Inflammatory macrophage treated with lipopolysaccharide for 4 hours (primary cell): ENCODE data around the gene KIF26B.
"Not testable (repeated sequence)": the region's sequence is repeated elsewhere in the genome, so short reads cannot be mapped to it uniquely, and the experiment has no call there.

ENCODE experiments used
- DNase-seq: peaks from one replicate; pipeline ENCODE4 v3.0.0-alpha.2; 2020

KIF26B gene

DNA sequence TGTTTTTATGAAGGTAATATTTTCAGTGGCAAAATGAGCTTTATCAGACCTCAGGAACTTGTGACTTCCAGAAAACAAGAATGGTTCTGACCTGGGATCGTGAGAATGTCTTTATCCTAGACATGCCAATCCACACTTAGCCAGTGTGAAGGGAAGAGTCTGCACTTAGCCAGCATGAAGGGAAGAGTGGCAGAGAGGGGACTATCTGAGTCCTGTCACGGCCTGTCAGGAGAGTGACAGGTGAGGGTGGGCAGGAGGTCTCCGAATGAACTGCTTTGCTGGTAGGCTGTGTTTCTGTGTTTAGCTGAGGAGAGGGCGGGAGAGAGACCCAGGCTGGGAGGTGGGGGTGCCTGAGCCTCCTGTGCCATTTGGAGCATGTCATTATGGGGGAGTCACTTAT, 173.1 kb downstream of the KIF26B start:
- no peak for DNase-seq

DNA sequence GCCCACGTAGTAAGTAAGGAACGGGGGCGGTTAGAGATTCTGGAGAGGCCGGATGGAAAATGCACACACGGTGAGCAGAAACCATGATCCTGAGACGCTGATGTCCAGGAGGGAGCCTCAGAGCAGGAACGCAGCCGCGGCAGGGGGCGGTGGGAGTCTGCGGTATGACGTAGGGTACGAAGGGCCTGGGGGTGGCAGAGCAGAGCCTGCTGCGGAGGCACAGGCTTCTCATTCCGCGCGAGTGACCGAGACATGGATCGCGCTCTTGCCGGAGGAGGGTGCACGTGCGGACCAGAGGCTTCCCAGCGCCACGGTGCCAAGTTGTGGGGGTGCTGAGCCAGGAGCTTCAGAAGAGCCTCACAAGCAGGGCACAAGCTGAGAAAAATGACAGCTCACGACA, 176.2 kb downstream of the KIF26B start:
- no peak for DNase-seq

DNA sequence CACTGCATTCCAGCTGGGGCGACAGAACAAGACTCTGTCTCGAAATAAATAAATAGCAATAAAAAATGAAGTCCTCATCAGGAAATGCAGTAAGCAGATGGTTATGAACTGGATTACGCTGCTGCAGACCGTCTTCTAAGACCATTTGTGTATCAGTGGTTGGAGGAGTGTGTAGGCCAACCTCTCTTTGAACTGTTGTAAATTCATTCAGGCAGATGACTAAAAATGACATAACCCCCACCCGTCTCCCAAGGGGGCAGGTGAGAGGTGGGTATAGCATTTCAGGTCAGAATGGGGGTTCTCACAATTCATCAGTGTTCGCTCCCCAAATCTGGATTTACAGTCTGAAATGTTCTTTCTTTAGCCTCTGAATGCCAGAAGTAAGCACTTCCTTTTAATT, 177.3 kb downstream of the KIF26B start:
- no peak for DNase-seq

DNA sequence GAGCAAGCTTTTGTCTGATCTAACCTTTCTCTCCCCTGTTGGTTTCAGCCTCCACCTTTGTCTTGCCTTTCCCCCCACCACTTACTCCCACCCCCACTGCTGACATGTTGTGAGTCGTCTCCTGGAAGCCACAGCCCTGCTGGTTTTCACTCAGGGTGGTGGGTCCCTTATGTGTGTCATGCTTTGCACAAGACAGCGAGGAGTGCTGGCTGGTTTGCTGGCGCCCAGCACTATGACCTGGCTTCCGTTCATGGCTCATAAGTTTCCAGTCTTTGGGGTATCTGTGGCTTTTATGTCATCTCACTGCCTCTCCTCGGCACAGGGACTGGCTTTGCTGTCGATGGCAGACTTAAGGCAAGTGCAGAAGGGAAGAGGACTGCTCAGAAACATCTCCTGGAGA, 177.7 kb downstream of the KIF26B start:
- no peak for DNase-seq

DNA sequence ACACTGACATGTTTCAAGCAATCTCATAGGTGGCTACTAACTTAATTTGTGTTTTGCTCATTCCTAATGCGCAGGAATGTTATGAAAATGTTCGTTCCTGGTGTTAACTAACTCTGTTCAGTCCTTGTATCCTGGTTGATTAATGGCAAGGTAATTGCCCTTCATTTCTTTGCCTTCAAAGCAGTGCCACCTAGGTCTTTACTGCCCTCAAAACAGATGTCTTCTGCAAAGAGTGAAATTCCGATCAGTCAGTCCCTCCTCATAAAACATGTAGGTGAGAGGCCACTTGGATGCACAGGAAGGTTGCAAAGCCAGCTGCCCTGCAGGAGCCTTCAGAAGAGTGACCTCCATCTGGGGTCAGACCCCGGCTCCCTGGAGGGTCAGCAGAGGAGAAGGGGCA, 179.4 kb downstream of the KIF26B start:
- no peak for DNase-seq

DNA sequence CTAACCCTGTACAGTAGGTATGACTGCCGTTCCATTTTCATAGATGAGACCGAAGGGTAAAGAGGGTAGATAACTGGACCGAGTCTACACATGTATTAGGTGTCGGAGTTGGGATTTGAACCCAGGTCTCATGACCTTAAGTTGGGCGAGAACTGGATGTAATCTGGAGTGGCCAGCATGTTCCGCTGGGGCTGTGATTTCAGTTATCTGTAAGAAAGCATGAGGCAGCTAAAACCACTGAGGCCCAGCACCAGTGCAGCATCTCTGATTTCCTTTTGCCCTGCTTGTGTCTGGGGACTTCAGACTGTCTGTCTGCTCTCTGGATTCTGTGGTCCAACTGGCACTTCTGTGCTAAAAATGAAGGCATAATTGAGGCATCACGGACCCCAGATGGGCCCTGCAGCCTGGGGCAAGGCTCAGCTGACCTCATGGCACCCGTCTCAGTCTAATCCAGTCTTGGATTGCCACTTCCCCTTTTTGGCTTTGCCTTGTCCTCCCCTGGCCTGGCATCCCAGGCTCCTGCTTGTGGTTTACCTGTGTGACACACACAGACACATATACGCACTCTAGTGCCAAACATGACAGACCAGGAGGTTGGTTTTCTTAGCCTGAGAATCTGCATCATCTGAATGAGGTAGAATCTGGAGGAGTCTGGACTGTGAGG, 180.2 kb downstream of the KIF26B start:
- no peak for DNase-seq

DNA sequence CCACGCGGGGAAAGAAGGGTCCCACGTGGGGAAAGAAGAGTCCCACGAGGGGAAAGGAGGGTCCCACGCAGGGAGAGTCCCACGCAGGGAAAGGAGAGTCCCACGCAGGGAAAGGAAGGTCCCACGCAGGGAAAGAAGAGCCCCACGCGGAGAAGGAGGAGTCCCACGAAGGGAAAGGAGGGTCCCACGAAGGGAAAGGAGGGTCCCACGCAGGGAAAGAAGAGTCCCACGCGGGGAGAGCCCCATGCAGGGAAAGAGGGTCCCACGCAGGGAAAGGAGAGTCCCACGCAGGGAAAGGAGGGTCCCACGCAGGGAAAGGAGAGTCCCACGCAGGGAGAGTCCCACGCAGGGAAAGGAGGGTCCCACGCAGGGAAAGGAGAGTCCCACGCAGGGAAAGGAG, 180.9 kb downstream of the KIF26B start:
- DNase-seq, result not testable (repeated sequence)

DNA sequence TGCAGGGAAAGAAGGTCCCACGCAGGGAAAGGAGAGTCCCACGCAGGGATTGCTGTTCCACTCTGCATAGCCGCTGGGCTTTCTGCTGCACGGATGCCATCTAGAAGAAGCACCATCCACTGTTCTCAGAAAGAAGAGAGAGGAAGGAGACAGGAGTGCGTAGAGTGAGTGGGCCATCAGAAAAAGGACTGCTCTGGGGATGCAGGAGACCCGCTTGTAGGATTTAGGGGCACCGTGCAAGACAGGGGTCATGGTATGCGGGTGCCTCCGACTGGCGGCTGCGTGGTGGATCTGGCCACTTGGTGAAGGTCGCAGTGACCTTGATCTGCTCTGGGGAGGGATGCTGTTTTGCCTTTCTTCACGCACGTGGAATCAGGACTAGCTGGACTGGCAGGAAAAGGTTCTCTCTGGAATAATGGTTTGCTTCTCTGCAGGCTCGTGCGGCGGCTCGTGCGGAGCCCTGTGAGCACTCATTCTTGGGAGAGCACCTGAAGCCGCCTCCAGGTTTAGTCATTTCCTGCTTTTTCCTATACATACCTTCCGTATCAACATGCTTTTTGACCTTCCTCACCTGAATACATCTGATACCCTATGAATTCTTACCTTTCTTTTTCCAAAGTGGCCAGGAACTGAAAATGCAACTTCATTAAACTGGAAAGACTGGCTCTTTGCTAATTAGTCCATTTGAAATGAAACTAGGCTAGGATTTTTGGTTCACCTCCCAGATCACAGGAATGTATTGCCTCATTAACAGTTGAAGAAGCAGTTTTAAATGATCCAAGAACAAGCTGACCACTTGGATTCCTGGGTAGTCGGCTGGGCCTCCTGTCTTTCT, 181.6 kb downstream of the KIF26B start:
- DNase-seq, result no peak

DNA sequence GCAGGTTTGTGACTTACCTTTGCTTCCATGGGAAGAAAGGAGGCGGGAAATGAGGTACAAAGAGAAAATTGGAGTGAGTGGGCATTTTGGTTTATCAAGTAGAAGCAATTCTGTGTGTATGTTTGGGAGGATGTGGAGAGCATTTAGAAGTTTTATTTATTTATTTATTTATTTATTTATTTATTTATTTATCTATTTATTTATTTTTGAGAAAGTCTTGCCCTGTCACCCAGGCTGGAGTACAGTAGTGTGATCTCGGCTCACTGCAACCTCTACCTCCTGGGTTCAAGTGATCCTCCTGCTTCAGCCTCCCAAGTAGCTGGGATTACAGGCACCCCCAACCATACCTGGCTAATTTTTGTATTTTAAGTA, 182.2 kb downstream of the KIF26B start:
- DNase-seq, result not testable (repeated sequence)

DNA sequence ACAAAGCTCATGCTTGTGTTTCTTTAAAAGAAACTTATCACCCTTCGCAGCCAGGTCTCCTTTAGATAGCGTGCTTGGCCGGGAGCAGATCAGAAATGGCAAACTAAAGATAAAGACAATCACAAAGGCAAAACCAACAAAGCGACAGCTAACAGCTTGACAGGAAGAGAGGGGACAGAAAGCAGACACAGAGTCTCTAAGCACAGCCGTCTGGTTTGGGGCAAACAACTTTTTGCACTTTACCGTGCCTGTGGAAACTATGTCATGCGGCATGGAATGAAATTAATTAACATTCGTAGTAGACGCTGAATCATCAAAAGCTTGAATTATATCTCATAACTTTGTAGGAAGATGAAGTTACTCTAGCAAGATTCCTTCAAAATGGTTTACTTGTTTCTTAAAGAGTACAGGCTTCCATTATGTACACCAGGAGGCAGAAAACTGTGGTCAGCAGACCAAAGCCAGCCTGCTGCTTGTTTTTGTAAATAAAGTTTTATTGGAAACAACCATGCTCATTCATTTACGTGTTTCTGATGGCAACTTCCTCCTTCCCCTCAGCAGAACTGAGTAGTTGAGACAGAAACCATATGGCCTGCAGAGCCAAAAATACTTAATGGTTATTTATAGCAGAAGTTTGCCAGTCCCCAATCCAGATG, 183.2 kb downstream of the KIF26B start:
- peak; percentile 4 for DNase-seq

DNA sequence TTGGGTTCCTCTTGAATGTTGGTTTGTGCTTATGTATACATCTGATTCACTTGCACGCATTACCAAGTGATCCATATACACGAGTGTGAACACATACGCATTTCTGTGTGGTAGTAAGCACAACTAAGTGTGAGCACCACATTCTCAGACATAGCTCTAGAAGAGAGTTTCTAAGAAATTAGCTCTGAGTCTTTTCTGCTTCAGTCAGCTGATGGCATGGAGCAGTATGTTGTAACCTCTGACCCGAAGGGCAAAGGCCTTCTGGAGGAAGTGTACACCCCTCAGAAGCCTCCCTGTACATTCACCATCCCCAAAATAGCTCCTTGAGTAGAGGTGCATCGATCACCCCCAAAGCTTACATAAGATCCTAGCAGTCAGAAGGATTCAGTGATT, 183.7 kb downstream of the KIF26B start:
- DNase-seq, result no peak

DNA sequence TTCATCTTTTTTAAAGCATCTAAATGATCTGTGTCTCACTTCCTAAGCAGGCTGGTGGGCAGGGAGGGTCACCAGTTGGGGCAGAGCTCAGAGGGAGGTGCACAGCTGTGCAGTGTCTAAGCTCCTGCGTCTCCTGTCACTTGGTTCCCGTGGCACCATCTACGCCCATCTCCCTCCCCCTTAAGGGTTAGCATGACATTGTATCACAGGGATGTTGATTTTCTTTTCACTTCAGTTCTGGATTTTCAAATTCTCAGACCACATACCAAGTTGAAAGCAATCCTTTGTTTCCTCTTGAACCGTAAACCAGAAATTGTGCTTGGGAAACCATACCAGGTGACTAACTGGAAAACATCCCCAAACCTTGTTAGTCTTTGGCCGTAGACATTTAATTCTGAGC, 187.0 kb downstream of the KIF26B start:
- no peak for DNase-seq

DNA sequence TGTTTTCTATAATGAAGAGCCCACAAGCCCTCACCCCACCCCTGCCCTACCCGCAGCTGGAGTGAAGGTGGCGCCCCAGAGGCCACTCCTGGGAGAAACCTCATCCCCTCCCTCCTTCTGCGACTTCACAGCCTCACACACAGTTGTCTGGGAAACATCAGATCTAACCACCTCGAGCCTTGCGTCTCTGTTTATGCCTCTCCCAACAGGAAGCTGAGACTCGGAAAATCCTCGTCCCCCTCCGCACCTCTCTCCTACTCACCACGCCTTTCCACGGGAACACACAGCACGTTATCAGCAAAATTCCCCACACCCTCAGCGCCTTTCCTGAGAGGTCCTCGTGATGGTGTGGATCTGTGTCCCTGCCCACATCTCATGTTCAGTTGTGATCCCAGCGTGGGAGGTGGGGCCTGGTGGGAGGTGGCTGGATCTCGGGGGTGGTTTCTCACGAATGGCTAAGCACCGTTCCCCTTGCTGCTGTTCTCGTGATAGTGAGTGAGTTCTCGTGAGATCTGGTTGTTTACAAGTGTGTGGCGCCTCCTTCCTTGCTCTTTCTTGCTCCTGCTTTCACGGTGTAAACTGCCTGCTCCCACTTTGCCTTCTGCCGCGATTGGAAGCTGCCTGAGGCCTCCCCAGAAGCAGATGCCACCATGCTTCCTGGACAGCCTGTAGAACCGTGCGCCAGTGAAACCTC, 190.6 kb downstream of the KIF26B start:
- no peak for DNase-seq

DNA sequence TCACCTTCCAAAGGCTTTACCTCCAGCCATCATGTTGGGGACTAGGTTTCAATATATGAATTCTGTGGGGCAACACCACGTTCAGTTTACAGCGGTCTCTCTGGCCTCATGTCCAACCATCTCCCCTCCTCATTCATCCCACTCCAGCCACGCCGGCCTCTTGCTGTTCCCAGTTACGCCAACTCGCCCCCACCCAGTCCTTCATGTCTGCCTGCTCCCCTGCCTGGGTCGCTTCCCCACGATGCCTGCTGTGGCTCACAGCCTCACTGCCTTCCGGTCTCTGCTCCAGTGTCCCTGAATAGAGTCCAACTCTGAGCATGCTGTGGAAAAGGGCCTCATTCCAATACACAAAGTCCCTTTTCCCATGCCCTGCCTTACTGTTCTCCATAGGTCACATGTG, 193.8 kb downstream of the KIF26B start:
- DNase-seq, result no peak

DNA sequence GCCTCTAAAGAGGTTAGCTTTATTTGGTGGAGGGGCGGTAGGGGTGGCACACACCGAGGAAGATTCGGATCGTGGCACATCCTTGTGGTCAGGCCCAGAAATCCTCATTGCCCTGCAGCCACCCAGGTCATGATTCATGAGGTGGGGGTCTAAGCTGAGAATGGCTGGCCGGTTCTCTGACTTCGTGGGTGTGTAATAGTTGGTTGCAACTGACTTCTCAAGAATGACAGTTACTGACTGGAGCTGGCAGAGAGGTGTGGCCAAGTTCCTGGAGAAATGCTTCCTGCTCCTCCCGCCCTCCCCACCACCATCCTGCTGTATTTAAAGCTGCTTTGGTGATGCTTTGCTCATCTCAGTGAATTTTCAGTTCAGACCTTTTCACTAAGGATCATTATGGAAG, 198.6 kb downstream of the KIF26B start:
- DNase-seq, result no peak

DNA sequence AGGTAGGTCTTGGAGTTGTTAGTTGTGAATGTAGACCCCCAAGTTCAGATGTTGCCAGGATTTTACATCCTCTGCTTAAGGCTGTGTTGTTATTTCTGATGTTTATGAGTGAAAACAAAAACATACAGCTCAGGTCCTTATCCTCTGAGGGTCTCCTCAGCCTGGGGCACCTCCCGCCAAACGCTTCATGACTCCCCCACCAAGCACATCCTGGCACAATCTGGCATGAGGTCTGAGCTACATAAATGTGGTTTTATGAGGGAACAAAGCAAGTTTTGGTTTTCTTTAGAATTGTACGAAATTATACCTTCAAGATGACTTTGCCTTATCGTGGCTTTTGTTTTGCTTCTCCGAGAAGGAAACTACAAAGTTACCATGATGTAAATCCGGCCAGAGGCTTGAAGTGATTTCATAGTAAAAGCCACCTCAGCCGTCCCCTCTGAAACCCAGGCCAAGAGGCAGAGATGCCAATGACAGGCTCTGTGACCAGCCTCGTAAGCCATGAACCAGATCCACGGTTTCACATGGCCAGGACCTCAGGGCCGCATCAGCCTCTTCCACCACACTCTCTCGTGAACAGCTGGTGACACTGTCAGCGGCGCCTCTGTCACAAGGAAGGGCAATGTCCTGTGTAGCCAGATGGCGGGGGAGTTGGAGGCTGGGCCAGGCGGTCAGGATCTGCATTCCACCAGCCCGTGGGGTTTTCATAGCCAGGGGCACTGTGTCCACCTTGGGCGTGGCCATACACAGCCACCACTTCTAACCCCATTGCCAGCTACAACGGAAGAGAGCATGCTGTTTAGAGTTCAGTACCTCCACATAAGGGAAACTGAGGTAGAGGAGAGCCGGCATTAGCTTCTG, 199.4 kb downstream of the KIF26B start:
- DNase-seq, result no peak

DNA sequence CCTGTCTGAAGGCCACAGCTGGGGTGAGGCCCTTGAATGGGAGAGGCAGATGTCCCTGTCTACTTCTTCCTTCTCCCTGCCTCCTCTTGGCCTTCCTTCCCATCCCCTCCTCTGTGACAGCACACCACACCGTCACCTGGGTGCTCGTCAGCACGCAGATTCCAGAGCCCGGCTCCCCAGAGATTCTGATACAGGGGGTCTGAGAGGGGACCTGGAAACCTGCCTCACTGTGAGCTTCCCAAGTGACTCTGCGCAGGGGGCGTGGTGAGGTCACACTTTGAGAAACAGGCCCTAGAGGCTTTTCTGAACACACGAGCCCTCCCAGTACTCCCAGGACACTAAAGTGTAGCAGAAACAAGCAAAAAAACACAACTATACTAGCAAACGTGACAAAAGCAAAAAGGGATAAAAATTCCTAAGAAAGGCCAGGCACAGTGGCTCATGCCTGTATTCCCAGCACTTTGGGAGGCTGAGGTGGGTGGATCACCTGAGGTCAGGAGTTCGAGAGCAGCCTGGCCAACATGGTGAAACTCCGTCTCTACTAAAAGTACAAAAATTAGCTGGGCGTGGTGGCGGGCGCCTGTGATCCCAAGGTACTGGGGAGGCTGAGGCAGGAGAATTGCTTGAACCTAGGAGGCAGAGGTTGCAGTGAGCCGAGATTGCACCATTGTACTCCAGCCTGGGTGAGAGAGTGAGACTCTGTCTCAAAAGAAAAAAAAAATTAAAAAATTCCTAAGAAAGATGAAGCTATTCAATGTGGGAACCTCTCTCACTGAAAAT, 201.3 kb downstream of the KIF26B start:
- DNase-seq, result not testable (repeated sequence)

DNA sequence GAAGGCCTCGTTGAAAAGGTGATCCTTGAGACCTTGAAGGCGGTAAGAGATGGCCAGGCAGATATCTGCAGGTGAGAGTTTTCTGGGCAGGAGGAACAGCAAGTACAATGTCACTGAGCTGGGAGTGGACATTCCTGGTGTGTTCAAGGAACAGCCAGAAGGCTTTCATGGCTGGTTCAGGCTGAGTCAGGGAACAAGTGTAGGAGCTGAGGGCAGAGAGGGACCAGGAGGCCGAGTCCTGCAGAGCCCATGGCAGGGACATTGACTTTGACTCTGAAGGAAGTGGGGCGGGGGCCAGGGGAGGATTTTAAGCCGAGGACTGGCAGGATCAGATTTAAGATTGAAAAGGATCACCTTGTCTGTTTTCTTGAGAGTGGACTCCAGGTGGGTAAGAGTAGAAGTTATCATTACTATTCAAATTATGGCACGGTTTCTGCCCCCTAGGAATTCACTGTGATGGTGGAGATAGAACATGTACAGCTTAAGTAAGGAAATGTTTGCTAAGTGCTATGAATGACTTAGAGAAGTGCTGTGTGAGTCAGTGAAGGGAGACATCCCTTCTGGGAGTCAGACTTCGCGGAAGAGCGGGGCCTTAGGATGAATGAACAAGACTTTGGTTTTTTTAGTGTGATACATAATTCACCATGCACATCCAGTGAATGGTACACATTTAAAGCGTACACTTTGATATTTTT, 202.3 kb downstream of the KIF26B start:
- no peak for DNase-seq

DNA sequence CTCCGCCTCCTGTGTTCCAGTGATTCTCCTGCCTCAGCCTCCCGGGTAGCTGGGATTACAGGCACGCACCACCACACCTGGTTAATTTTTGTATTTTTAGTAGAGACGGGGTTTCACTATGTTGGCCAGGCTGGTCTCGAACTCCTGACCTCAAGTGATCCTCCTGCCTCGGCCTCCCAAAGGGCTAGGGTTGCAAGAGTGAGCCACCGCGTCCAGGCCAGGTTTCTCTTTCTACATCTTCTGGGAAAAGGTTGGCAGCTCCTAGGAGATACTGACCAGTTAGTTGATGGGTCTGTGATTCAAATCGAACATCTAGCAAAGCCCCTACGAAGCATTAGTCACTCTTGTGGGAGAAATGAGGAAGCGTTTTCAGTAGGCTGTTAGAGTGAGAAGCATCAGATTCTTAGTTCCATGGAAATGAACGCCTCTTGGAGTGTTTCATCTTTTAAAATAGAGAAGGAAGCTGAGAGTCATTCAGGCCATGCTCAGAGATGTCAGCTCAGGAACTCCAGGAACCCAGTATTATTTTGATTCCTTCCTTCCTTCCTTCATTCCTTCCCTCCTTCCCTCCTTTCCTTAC, 204.4 kb downstream of the KIF26B start:
- DNase-seq, result not testable (repeated sequence)

DNA sequence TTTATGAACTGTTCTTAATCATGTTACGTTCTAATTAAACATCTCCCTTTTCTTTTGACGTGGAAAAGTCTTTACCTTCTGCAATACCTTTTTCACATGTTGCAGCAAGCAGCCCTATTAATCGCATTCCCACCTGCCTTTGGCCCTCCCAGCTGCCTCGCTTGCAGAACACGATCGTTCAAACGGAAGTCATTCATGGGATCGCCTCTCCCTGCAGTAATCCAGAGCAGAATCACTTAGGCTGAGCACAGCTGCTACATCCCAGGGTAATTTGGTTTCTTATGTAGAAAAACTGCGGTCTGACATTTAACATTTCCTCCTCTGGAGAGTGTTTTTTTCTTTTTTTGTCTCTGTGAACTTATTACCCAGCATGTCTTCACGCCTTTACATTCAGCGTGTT, 206.3 kb downstream of the KIF26B start:
- DNase-seq, result no peak

DNA sequence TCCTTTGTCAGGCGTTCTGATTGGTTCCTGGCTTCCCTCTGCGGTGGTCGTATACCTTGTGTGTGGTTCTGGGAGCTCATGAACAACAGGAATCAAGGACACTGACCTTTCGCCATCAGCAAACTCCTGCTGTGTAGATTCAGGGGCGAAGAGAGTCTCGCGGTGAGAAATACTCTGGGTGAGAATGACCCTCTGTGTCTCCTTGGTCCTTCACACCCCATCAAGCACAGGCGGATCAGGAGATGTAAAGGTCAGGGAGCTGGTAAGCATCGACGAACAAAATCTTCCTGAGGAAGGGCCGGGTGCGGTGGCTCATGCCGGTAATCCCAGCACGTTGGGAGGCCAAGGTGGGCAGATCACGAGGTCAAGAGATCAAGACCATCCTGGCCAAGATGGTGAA, 207.2 kb downstream of the KIF26B start:
- DNase-seq, result no peak
